ENCODE results near the gene WWOX.

GRCh38 chr16:78987666-78988065 is 888.2 kb downstream of the WWOX start:
- TF ChIP-seq CTCF (IDR thresholded peaks at IDR 0.05; ENCODE audit: poor library complexity) (no peak), EZH2 (IDR thresholded peaks at IDR 0.05; ENCODE audit: borderline replicate concordance) (no peak), EZH2phosphoT487 (IDR thresholded peaks at IDR 0.05; ENCODE audit: low read depth, severe bottlenecking, unreplicated experiment) (no peak)

Measured in hepatocyte (in vitro differentiated cells).